Activated CD8-positive, alpha-beta memory T cell treated with anti-CD3 and anti-CD28 coated beads for 4 hours (primary cell): Measurements from ENCODE around the gene NUP188.

ENCODE experiments used
- DNase-seq, 2 donors: peaks; one replicate each; pipeline ENCODE4 v3.0.0-alpha.2; 2020; ENCODE audit warnings: low read depth in 2 of 2

Gene NUP188

GRCh38 chr9:129007035-129007765 lies 59.7 kb downstream of the NUP188 start:
- no peak for DNase-seq

GRCh38 chr9:129007766-129008468 lies 60.4 kb downstream of the NUP188 start:
- no peak for DNase-seq

GRCh38 chr9:129008469-129008965 lies 61.0 kb downstream of the NUP188 start:
- no peak for DNase-seq

- no peak for DNase-seq
Observed at GRCh38 chr9:129008986-129009583, 61.6 kb downstream of the NUP188 start.

- no peak for DNase-seq
Observed at GRCh38 chr9:129009584-129010141, 62.2 kb downstream of the NUP188 start.

- DNase-seq = no peak
Observed at GRCh38 chr9:129010267-129010975, 62.9 kb downstream of the NUP188 start.

- DNase-seq = no peak
Observed at GRCh38 chr9:129011170-129011569, 63.7 kb downstream of the NUP188 start.

- no peak for DNase-seq
Observed at GRCh38 chr9:129011761-129012181, 64.3 kb downstream of the NUP188 start.

- no peak for DNase-seq
Observed at GRCh38 chr9:129012343-129012742, 64.8 kb downstream of the NUP188 start.

GRCh38 chr9:129012893-129013448 lies 65.5 kb downstream of the NUP188 start:
- DNase-seq = no peak

GRCh38 chr9:129013674-129014073 lies 66.2 kb downstream of the NUP188 start:
- no peak for DNase-seq

- DNase-seq = no peak
Observed at GRCh38 chr9:129014124-129014523, 66.6 kb downstream of the NUP188 start.

GRCh38 chr9:129014608-129015007 lies 67.1 kb downstream of the NUP188 start:
- DNase-seq = no peak

- DNase-seq = no peak
Observed at GRCh38 chr9:129021091-129021490, 73.6 kb downstream of the NUP188 start.

- no peak for DNase-seq
Observed at GRCh38 chr9:129022037-129022436, 74.5 kb downstream of the NUP188 start.

- DNase-seq = no peak
Observed at GRCh38 chr9:129023036-129023907, 75.8 kb downstream of the NUP188 start.

- no peak for DNase-seq
Observed at GRCh38 chr9:129023908-129024233, 76.4 kb downstream of the NUP188 start.

GRCh38 chr9:129026442-129027223 lies 79.1 kb downstream of the NUP188 start:
- DNase-seq = no peak

- DNase-seq = no peak
Observed at GRCh38 chr9:129027224-129027684, 79.8 kb downstream of the NUP188 start.
